OCI-LY7 (cell line): ENCODE data around the gene TMEM266.

Experiments used
- EZH2phosphoT487 ChIP-seq: fragments of 200-600 bp; sonication (generic); IDR thresholded peaks from 2 replicates; pipeline ENCODE4 v1.6.1; 2018; ENCODE audit warnings: low read depth, borderline replicate concordance, mild to moderate bottlenecking, mixed run types, antibody characterized with exemption, low read length, moderate library complexity, mixed read lengths
- TF ChIP-seq, protein P1 (sequence below): fragments of 200-600 bp; sonication (generic); conservative IDR thresholded peaks from 2 replicates; pipeline ENCODE4 v1.5.1; 2014; ENCODE audit warnings: mild to moderate bottlenecking, antibody characterized with exemption, low read length, moderate library complexity, mixed read lengths

DNA sequence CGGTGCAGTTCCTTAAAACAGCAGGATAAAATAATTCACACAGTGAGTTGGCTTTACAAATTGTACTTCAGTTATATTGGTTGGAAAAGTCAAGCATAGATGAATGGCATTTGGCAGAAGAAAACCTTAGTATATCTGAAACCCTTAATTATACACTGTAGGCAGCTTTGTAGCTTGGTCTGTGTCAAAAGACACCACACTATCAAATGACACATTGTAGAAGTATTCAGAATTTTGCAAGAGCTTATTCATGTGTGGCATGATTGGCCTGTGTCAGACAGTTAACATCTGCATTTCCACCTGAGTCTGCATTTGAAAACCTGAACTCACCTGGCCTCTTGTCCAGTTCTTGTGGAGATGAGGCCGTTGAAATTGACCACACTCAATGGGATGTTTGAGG lies 13.8 kb downstream of the TMEM266 start:
- TF ChIP-seq, protein P1, sequence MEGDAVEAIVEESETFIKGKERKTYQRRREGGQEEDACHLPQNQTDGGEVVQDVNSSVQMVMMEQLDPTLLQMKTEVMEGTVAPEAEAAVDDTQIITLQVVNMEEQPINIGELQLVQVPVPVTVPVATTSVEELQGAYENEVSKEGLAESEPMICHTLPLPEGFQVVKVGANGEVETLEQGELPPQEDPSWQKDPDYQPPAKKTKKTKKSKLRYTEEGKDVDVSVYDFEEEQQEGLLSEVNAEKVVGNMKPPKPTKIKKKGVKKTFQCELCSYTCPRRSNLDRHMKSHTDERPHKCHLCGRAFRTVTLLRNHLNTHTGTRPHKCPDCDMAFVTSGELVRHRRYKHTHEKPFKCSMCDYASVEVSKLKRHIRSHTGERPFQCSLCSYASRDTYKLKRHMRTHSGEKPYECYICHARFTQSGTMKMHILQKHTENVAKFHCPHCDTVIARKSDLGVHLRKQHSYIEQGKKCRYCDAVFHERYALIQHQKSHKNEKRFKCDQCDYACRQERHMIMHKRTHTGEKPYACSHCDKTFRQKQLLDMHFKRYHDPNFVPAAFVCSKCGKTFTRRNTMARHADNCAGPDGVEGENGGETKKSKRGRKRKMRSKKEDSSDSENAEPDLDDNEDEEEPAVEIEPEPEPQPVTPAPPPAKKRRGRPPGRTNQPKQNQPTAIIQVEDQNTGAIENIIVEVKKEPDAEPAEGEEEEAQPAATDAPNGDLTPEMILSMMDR = no peak
- no peak for TF ChIP-seq EZH2phosphoT487
